HL-60 (cell line): Measurements from ENCODE around the gene NLRC5.

Source experiments
- DNase-seq, 2 experiments: peaks; one replicate each; pipeline ENCODE4 v3.0.0-alpha.2; 2010 to 2020; ENCODE audit warnings: low read depth in 1 of 2, low spot score in 1 of 2
- H3K27ac ChIP-seq: fragments of 250-450 bp; sonication (Bioruptor Pico); replicated peaks from 2 replicates; pipeline ENCODE4 v1.5.1; 2020; ENCODE audit warnings: mild to moderate bottlenecking, moderate library complexity
- H3K27me3 ChIP-seq: fragments of 250-450 bp; sonication (Bioruptor Pico); 2 replicates; pipeline ENCODE4 v1.5.1; 2021; ENCODE audit warnings: mild to moderate bottlenecking, moderate library complexity; ENCODE audit not compliant: insufficient read depth, poor library complexity, severe bottlenecking
- H3K4me3 ChIP-seq: replicated peaks from 2 replicates; pipeline ENCODE4 v1.5.1; 2011; ENCODE audit warnings: mild to moderate bottlenecking, control low read depth, low read length; ENCODE audit not compliant: insufficient read depth
- CTCF ChIP-seq: IDR thresholded peaks from one replicate; pipeline ENCODE4 v1.5.1; 2011; ENCODE audit warnings: low read length, control low read depth, inconsistent platforms; ENCODE audit not compliant: insufficient read depth
- GABPA ChIP-seq: IDR thresholded peaks from 2 replicates; pipeline ENCODE4 v1.6.1; 2012; ENCODE audit warnings: low read depth
- POLR2AphosphoS5 ChIP-seq: IDR thresholded peaks from 2 replicates; pipeline ENCODE4 v1.6.1; 2012; ENCODE audit warnings: low read depth
- REST ChIP-seq: IDR thresholded peaks from 2 replicates; pipeline ENCODE4 v1.6.1; 2012; ENCODE audit warnings: low read depth; ENCODE audit not compliant: insufficient replicate concordance
- SPI1 ChIP-seq: IDR thresholded peaks from 2 replicates; pipeline ENCODE4 v1.6.1; 2012; ENCODE audit warnings: low read depth, mild to moderate bottlenecking, borderline replicate concordance

Gene NLRC5

GRCh38 chr16:57038166-57038565 lies 48.8 kb downstream of the NLRC5 start:
- peak overlapping the region; percentile 95 for H3K27ac ChIP-seq
- DNase-seq: no peak
- H3K27me3 ChIP-seq: no peaks in the 10 kb centered on the region
- no peak overlapping the region for H3K4me3 ChIP-seq
- TF ChIP-seq REST (no peak), CTCF (no peak)

GRCh38 chr16:57039148-57039812 lies 49.9 kb downstream of the NLRC5 start:
- Histone ChIP-seq H3K27ac (peak overlapping the region; percentile 95), H3K27me3 (no peaks in the 10 kb centered on the region), H3K4me3 (peak overlapping the region; percentile 26; the same call in 1 of the 2 replicates)
- DNase-seq: peak; percentile 85 to 94
- TF ChIP-seq REST (peak; percentile 43), GABPA (peak; percentile 66; the same call in 1 of the 2 replicates), POLR2AphosphoS5 (peak; percentile 85), SPI1 (peak; percentile 99), CTCF (no peak)

GRCh38 chr16:57041182-57042156 lies 52.1 kb downstream of the NLRC5 start:
- no peaks in the 10 kb centered on the region for H3K27me3 ChIP-seq
- 0 out of 2 replicates have a peak overlapping the region, but pooled peaks have one; percentile 9 for H3K4me3 ChIP-seq
- peak overlapping the region; percentile 95 for H3K27ac ChIP-seq
- TF ChIP-seq CTCF: no peak
- no peak for TF ChIP-seq POLR2AphosphoS5
- TF ChIP-seq SPI1: no peak
- TF ChIP-seq GABPA: no peak
- TF ChIP-seq REST: no peak
- peak in 1 of 2 experiments; percentile 64 for DNase-seq
